ENCODE data around the gene IRF4.
"Not testable (repeated sequence)": the region's sequence is repeated elsewhere in the genome, so short reads cannot be mapped to it uniquely, and the experiment has no call there.

The IRF4 gene

GRCh38 chr6:423055-423798, 31.7 kb downstream of the IRF4 start:
- no peak for DNase-seq

DNA sequence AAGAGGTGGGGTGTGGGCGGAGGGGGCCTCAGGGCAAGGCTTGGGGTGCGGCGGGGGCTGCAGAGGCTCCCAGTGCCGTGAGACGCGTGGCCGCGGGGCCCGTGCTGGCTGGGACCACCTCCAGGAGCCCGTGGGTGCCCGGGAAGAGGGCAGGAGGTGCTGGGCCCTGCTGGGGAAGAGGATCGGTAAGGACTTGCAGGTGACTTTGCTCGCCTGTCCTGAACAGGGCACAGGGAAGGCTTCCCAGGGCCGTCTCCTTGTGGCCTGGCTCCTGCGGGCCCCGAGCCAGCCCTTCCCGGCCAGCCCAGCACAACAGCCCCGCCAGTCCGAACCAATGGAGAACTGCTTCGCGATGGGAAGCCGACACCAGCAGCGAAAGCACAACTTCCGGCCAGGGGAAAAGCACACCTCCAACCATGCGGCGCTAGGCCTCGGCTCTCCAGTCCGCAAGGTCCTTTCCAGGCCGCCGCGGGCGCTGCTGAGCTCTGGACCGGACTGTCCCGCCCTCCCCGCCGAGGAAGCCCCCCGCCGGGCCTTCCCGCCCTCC, 32.3 kb downstream of the IRF4 start:
- DNase-seq = no peak

DNA sequence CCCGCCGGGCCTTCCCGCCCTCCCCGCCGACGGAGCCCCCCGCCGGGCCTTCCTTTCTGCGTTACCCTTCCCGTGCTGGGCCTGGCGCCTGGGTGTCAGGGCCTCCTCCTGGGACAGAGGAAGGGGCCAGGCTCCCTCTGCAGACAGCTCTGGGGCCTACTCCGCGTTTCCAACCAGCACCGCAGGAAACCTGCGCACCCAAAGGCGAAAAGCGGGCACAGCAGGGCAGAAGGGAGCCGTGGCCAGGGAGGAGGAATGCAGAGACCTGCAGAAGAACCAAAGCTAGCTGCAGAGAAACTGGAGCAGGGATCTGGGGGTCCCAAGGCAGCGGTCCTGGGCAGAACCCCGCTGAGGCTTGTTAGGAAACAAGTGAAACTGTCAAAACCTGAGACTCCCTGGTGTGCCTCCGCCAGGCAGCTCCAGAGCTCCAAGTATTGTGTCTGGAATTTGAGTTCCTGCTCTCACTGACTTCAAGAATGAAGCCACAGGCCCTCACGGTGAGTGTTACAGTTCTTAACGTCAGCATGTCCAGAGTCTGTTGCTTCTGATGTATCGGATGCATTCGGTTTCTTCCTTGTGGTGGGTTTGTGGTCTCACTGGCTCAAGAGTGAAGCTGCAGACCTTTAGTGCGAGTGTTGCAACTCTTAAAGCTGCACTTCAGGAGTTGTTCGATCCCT, 33.3 kb downstream of the IRF4 start:
- no peak for DNase-seq

GRCh38 chr6:425418-425788, 33.9 kb downstream of the IRF4 start:
- not testable (repeated sequence) for DNase-seq

DNA sequence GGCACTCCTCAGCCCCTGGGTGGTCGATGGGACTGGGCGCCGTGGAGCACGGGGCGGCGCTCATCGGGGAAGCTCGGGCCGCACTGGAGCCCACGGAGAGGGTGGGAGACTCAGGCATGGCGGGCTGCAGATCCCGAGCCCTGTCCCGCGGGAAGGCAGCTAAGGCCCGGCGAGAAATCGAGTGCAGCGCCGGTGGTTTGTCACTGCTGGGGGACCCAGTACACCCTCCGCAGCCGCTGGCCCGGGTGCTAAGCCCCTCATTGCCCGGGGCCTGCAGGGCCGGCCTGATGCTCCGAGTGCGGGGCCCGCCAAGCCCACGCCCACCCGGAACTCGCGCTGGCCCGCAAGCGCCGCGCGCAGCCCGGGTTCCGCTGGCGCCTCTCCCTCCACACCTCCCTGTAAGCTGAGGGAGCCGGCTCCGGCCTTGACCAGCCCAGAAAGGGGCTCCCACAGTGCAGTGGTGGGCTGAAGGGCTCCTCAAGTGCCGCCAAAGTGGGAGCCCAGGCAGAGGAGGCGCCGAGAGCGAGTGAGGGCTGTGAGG, 34.7 kb downstream of the IRF4 start:
- not testable (repeated sequence) for DNase-seq

DNA sequence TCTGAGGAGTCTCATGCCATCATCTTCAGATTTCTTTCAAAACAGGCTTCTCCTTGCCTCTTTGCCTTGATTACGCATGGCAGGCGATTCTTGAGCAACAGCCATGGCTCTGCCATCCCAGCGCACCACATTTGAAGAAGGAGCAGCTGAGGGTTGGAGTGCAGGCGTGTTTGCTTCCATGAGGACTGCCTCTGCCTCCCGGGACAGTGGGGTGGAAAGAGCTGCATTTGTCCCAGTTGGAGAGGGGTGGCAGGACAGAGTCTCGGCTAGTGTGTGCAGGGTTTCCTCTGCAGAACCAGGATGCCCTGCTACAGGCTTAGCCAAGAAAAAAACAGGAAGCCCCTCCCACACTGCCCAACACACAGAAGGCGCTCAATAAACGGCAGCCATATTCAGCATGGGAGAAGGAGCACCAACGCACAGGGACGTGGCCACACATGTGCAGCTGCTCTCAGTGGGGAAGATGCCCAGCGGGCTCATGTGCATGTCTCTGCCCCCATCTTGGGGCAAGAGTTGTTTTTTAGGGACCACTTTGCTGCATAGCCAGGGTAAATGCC, 36.6 kb downstream of the IRF4 start:
- DNase-seq = no peak

- DNase-seq = no peak
Observed at GRCh38 chr6:429515-430121, 38.1 kb downstream of the IRF4 start.

DNA sequence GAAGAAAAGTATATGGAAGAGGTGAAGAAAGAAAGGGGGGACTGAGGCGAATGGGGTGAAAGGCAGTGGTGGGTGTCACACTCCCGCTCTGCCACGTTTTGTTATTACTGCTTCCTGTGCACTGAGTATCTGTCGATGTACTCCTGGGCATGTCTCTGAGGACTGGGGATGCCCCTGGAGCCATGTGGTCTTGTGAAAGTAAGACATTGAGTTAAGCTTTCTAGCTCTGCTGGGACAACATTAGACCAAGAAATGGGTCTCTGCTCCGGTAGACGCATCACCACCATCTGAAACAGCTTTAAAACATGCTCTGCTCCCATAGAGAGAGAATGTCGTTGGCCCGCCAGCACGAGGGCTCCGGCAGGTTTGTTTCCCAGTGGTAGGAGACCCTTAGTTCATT, 40.0 kb downstream of the IRF4 start:
- DNase-seq = no peak

DNA sequence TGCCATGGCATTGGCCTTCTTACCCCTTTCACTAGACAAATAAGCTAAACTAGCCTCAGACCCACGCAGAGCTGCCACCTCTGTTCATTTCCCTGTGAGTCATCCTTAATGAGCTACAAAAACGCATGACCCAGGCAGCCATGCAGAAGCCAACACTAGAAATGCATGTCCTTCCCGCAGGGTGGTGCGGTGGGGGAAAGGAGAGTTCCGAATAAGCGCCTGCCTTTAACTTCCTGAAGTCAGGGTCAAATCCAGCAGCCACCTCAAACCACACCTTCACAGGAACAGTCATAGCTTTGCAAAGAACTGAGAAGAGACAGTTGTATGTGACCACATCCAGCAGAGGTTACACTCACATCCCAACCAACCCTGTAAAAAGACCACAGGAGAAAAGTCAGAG, 40.4 kb downstream of the IRF4 start:
- no peak for DNase-seq

DNA sequence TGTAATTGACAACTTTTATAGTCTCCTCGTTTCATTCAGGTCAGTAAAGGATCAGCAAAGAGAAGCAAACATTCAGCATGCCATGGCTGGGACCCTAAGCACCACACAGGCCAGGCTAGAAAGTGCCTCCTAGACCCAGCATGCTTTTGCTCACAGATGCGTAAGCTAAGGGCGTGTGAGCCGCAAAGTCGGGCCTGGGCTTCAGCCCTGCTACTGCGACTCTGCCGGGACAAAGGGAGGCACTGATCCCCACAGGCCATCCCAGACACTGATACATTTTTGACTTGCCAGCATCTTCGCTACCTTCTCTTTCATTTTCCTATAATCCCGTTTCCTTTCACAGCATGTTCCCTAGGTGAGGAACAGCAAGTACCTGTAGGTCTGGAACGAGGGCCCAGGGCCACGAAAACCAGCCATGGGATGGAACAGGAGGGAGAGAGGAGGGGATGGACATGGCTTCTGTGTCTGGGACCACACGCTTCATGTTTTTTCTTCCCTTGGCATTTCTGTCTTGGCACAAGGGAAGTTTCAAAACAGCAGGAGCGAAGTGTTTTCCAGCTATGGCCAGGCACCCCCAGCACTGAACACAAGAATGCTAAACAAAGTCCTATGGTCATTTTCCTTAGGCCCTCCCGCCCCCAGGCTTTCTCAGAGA, 42.6 kb downstream of the IRF4 start:
- DNase-seq = no peak

DNA sequence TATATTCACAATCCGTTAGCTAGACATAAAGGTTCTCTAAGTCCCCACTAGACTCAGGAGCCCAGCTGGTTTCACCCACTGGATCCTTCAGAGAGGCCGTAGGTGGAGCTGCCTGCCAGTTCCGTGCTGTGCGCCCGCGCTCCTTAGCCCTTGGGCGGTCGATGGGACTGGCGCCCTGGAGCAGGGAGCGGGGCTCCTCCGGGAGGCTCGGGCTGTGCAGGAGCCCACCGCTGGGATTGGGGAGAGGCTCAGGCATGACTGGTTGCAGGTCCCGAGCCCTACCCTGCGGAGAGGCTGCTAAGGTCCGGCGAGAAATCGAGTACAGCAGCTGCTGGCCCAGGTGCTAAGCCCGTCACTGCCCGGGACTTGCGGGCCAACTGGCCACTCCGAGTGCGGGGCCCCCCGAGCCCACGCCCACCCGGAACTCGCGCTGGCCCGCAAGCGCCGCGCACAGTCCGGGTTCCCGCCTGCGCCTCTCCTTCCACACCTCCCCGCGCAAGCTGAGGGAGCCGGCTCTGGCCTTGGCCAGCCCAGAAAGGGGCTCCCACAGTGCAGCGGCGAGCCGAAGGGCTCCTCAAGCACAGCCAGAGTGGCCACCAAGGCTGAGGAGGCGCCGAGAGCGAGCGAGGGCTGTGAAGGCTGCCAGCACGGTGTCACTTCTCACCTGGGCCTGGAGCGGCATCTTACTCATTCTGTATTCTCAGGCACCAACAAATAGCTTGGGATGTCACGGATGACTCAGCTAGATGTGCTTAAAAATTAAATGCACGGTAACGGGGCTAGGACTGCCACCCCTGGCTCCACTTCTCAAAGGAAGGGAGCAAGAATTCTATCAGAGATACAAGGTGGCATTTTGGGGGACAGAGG, 44.1 kb downstream of the IRF4 start:
- no peak for DNase-seq

DNA sequence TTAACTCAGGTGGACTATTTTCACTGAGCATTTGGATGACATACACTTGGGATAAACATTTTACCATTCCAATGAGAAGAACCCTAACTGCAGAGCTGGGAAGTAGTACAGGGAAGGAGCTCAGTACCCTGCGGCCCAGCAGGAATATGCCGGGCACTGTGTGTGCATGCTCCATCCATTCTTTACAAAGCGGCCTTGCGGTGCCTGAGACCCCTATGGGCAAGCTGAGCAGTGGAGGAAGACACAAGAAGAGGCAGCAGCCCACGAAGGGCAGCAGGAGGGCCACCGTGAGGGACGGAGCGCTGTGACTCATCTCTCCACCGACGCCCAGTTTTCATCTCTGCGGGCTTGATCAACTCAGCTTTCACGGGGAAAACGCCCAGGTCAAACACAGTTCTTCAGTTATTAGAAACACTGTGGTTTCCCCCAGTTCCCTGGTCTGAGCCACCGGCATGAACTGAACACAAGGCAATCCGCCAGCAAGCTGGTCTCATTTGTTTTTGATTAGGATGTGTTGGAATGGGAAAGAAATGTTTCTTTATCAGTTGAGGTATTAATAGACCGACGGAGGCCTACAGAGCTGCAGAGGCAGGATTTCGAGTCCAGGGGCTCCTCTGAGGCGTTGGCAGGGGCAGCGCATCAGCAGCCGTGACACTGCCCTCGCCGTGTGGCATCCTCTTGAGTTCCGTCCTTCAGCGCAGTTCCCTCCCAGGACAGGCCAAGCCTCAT, 44.9 kb downstream of the IRF4 start:
- no peak for DNase-seq

DNA sequence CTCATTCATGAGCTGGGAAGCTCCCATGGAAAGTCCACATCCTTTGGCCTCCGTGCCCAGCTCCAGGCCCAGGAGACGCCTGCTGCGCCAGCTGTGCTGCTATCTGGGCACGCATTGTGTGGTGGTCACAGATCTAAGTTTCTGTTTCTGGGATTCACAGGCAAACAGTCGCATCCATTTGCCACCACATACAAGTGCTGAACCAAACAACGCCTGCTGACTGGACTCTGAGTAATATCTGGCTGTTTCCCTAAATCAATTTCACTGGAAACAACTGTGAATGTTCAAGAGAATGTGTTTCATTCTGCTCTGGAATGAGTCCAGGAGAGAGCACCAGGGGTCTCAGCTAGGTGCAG, 45.5 kb downstream of the IRF4 start:
- no peak for DNase-seq

- DNase-seq = no peak
Observed at GRCh38 chr6:438634-439170, 47.1 kb downstream of the IRF4 start.

GRCh38 chr6:439641-440167, 48.2 kb downstream of the IRF4 start:
- no peak for DNase-seq

GRCh38 chr6:441126-441920, 49.8 kb downstream of the IRF4 start:
- DNase-seq = no peak

DNA sequence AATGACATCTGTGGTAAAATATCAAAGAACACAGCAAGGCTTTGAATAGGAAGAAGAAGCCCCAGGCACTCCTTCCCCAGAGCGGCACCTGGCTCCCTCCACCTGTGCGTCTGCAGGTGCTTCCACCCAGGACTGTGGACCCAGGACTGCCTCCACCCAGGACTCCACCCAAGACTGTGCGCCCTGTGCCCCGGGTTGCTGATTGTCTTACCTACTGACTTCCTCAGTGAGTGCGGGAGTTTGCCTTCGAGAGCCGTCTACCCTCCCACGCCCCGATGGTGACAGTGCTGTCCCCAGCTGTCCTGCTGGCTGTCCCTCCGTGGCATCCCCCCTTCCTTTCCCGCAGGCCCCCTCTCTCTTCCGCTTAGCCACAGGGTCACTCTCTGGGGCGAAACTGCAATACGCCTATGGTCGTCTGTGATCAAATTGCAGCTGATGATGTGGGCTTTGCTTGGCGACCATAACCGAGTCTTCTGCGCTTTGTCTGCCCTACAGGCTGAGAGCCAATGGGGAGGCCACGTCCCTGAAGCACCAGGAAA, 52.1 kb downstream of the IRF4 start:
- DNase-seq = no peak

- no peak for DNase-seq
Observed at GRCh38 chr6:444653-445275, 53.2 kb downstream of the IRF4 start.

All from GDM1 (cell line).